ENCODE data around the gene GABRA5. TPM values are rescaled to one million over a fixed set of nuclear protein-coding genes. Genes with fewer than 3 reads are reported as not detected.

GABRA5 gene
- total and polyA plus RNA-seq, 2 experiments from 2014 or later = 0.10 TPM; not detected in 1

DNA sequence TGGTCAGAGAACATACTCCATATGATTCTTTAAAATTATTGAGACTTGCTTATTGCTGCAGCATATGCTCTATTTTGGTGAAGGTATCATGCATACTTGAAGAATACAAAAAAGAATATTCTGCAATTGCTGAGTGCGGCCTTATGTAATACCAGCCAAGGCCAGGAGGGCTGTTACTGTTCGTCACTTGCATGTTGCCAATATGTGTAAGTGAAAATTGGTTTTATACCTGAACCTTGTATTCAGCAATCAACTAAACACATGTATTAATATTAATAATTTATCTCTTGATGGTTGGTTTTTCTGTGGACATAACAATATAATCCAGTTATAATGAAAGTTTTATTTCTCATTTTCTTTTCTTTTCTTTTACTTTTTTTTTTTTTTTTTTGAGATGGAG lies 13.9 kb upstream of the GABRA5 start:
- H3K9me3 ChIP-seq (ENCODE audit: low read depth) = no peaks in the 10 kb centered on the region
- H4K20me1 ChIP-seq (ENCODE audit: insufficient read depth, poor library complexity, severe bottlenecking) = no peaks in the 10 kb centered on the region
- no peaks in the 10 kb centered on the region for H3K27me3 ChIP-seq
- no peaks in the 10 kb centered on the region for H3K4me1 ChIP-seq (ENCODE audit: insufficient read depth)
- H2AFZ ChIP-seq = no peak overlapping the region
- no peak overlapping the region for H3K4me3 ChIP-seq
- TF ChIP-seq EZH2phosphoT487 (IDR thresholded peaks at IDR 0.05; ENCODE audit: low read depth, severe bottlenecking, unreplicated experiment) (no peak), EZH2 (IDR thresholded peaks at IDR 0.05; ENCODE audit: borderline replicate concordance) (no peak)
- no peaks in the 10 kb centered on the region for H3K79me2 ChIP-seq
- no peaks in the 10 kb centered on the region for H3K36me3 ChIP-seq (replicated peaks; ENCODE audit: insufficient read depth, low read depth)
- no peak for DNase-seq (ENCODE audit: low spot score)
- WGBS (ENCODE audit: low lambda C conversion rate, missing lambda C conversion rate) = 84% methylated on average over 2 of the region's 2 CpGs
- no peak overlapping the region for H3K27ac ChIP-seq
- no peaks in the 10 kb centered on the region for H3K9me2 ChIP-seq (replicated peaks; ENCODE audit: insufficient read depth)
- H3K4me2 ChIP-seq = no peak overlapping the region

DNA sequence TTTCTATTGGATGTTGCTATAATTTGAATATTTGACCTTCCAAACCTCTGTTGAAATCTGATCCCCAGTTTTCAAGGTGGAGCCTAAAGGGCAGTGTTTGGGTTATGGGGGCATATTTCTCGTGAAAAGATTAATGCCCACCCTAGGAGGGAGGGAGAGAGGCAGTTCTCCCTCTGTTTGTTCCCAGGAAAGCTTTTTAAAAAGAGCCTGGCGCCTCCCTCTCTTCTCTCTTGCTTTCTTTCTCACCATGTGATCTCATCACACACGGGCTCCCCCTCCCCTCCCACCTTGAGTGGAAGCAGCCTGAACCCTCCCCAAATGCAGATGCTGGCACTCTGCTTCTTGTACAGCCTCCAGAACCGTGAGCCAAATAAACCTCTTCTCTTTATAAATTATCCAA lies 12.4 kb upstream of the GABRA5 start:
- Histone ChIP-seq H3K9me2 (replicated peaks; ENCODE audit: insufficient read depth) (no peaks in the 10 kb centered on the region), H2AFZ (no peak overlapping the region), H3K27me3 (no peaks in the 10 kb centered on the region), H3K27ac (no peak overlapping the region), H3K4me3 (no peak overlapping the region), H3K4me2 (no peak overlapping the region), H3K4me1 (ENCODE audit: insufficient read depth) (no peaks in the 10 kb centered on the region), H4K20me1 (ENCODE audit: insufficient read depth, poor library complexity, severe bottlenecking) (no peaks in the 10 kb centered on the region), H3K9me3 (ENCODE audit: low read depth) (no peaks in the 10 kb centered on the region), H3K79me2 (no peaks in the 10 kb centered on the region), H3K36me3 (replicated peaks; ENCODE audit: insufficient read depth, low read depth) (no peaks in the 10 kb centered on the region)
- no peak for DNase-seq (ENCODE audit: low spot score)
- no peak for TF ChIP-seq EZH2 (IDR thresholded peaks at IDR 0.05; ENCODE audit: borderline replicate concordance)
- no peak for TF ChIP-seq CTCF (IDR thresholded peaks at IDR 0.05; ENCODE audit: poor library complexity)
- no peak for TF ChIP-seq EZH2phosphoT487 (IDR thresholded peaks at IDR 0.05; ENCODE audit: low read depth, severe bottlenecking, unreplicated experiment)
- WGBS (ENCODE audit: low lambda C conversion rate, missing lambda C conversion rate) = 71% methylated on average over 4 of the region's 4 CpGs

GRCh38 chr15:26864664-26865191 lies 2.1 kb upstream of the GABRA5 start:
- peak; percentile 72 for DNase-seq (ENCODE audit: low spot score)
- TF ChIP-seq CTCF (IDR thresholded peaks at IDR 0.05; ENCODE audit: poor library complexity) (peak; percentile 87), EZH2 (IDR thresholded peaks at IDR 0.05; ENCODE audit: borderline replicate concordance) (no peak), EZH2phosphoT487 (IDR thresholded peaks at IDR 0.05; ENCODE audit: low read depth, severe bottlenecking, unreplicated experiment) (no peak)

DNA sequence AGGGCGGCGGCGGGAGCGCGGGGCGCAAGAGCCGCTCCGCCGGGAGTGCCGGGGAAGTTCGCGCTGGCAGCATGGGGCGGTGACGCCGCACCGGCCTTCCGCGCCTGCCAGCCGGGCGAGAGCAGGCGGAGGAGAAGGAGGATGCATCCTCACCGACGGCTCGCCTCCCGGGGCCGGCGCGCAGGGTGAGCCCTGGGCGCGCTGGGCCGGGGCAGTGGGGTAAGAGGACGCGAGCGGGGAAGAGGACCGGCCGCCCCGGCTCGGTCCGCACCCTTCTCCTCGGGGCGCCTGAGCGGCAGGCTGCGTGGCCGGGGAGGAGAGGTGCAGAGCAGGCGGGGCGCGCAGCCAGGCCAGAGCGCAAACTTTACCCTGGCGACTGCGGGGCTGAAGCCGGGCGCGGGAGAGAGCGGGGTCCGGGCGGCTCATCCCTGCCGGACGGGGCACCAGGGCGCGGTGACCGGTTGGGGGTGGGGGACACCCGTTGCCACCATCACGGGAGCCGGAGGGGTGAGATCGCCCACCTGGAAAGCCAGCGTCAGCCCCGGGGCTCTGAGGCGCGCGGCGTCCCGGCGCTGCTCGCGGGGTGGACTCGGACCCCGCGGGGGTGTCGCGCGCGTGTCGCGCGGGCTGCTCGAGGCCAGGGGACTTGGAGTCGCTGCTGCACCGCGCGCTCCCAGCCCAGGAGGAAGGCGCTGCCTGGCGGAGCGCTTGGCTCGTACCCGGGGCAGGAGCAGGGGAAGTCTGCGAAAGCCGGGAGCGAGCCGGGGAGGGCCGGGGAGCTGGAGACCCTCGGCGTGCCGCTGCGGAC lies 542 bp downstream of the GABRA5 start:
- no peak for DNase-seq (ENCODE audit: low spot score)
- Histone ChIP-seq H3K27me3 (peaks cover 56% of the 10 kb centered on the region), H3K4me2 (peak overlapping the region; percentile 87), H3K79me2 (no peaks in the 10 kb centered on the region), H3K4me1 (ENCODE audit: insufficient read depth) (no peaks in the 10 kb centered on the region), H4K20me1 (ENCODE audit: insufficient read depth, poor library complexity, severe bottlenecking) (no peaks in the 10 kb centered on the region), H3K27ac (no peak overlapping the region), H3K9me3 (ENCODE audit: low read depth) (no peaks in the 10 kb centered on the region), H3K36me3 (replicated peaks; ENCODE audit: insufficient read depth, low read depth) (no peaks in the 10 kb centered on the region), H3K9me2 (replicated peaks; ENCODE audit: insufficient read depth) (no peaks in the 10 kb centered on the region), H2AFZ (peak overlapping the region; percentile 35), H3K4me3 (peak overlapping the region; percentile 23)
- TF ChIP-seq EZH2 (IDR thresholded peaks at IDR 0.05; ENCODE audit: borderline replicate concordance) (peak; percentile 65), CTCF (IDR thresholded peaks at IDR 0.05; ENCODE audit: poor library complexity) (no peak), EZH2phosphoT487 (IDR thresholded peaks at IDR 0.05; ENCODE audit: low read depth, severe bottlenecking, unreplicated experiment) (no peak)
- 1% methylated on average over 84 of the region's 104 CpGs for WGBS (ENCODE audit: low lambda C conversion rate, missing lambda C conversion rate)

More at GRCh38 chr15:26864664-26865191, 2.1 kb upstream of the GABRA5 start:
- Histone ChIP-seq H3K27me3 (peaks cover 41% of the 10 kb centered on the region), H2AFZ (no peak overlapping the region), H3K4me1 (ENCODE audit: insufficient read depth) (no peaks in the 10 kb centered on the region), H3K9me2 (replicated peaks; ENCODE audit: insufficient read depth) (no peaks in the 10 kb centered on the region), H3K27ac (no peak overlapping the region), H3K9me3 (ENCODE audit: low read depth) (no peaks in the 10 kb centered on the region), H3K36me3 (replicated peaks; ENCODE audit: insufficient read depth, low read depth) (no peaks in the 10 kb centered on the region), H3K4me2 (no peak overlapping the region), H3K79me2 (no peaks in the 10 kb centered on the region), H4K20me1 (ENCODE audit: insufficient read depth, poor library complexity, severe bottlenecking) (no peaks in the 10 kb centered on the region), H3K4me3 (no peak overlapping the region)
- 9% methylated on average over 8 of the region's 8 CpGs for WGBS (ENCODE audit: low lambda C conversion rate, missing lambda C conversion rate)

All from hepatocyte (in vitro differentiated cells).